ENCODE results near the gene PRPF38B.
"Not testable (repeated sequence)": the region's sequence is repeated elsewhere in the genome, so short reads cannot be mapped to it uniquely, and the experiment has no call there.

The PRPF38B gene

GRCh38 chr1:108668777-108669176, 23.3 kb upstream of the PRPF38B start:
- TF ChIP-seq YY1 (IDR thresholded peaks at IDR 0.05; ENCODE audit: insufficient read depth, insufficient read length) (no peak), ZNF274 (IDR thresholded peaks at IDR 0.05; ENCODE audit: low read depth, low read length) (no peak), SUZ12 (IDR thresholded peaks at IDR 0.05; ENCODE audit: extremely low read depth, insufficient read depth, insufficient read length) (no peak)
- Histone ChIP-seq H3K4me3 (ENCODE audit: insufficient read length, low read depth) (no peak overlapping the region), H3K4me1 (ENCODE audit: insufficient read depth, insufficient read length) (no peaks in the 10 kb centered on the region)

GRCh38 chr1:108669679-108670078, 22.4 kb upstream of the PRPF38B start:
- Histone ChIP-seq H3K4me1 (ENCODE audit: insufficient read depth, insufficient read length) (no peaks in the 10 kb centered on the region), H3K36me3 (ENCODE audit: insufficient read depth, insufficient read length, low read length) (peaks cover 3% of the 10 kb centered on the region), H3K9me3 (ENCODE audit: insufficient read depth, low read length) (no peaks in the 10 kb centered on the region; the same call in 1 of the 2 replicates), H3K4me3 (ENCODE audit: insufficient read length, low read depth) (no peak overlapping the region), H3K9ac (ENCODE audit: insufficient read length, low read depth) (no peak overlapping the region), H3K27me3 (ENCODE audit: insufficient read depth, insufficient read length) (no peaks in the 10 kb centered on the region)
- no peak for DNase-seq (ENCODE audit: low read depth, low spot score)
- TF ChIP-seq SUZ12 (IDR thresholded peaks at IDR 0.05; ENCODE audit: extremely low read depth, insufficient read depth, insufficient read length) (no peak), ZNF274 (IDR thresholded peaks at IDR 0.05; ENCODE audit: low read depth, low read length) (no peak), YY1 (IDR thresholded peaks at IDR 0.05; ENCODE audit: insufficient read depth, insufficient read length) (no peak)

More at GRCh38 chr1:108668777-108669176, 23.3 kb upstream of the PRPF38B start:
- DNase-seq (ENCODE audit: low read depth, low spot score): no peak
- no peaks in the 10 kb centered on the region for H3K9me3 ChIP-seq (ENCODE audit: insufficient read depth, low read length)
- H3K27me3 ChIP-seq (ENCODE audit: insufficient read depth, insufficient read length): no peaks in the 10 kb centered on the region
- no peak overlapping the region for H3K9ac ChIP-seq (ENCODE audit: insufficient read length, low read depth)
- peaks cover 4% of the 10 kb centered on the region for H3K36me3 ChIP-seq (ENCODE audit: insufficient read depth, insufficient read length, low read length)

- no peak for DNase-seq (ENCODE audit: low read depth, low spot score)
- H3K27me3 ChIP-seq (ENCODE audit: insufficient read depth, insufficient read length): no peaks in the 10 kb centered on the region
- no peak for TF ChIP-seq YY1 (IDR thresholded peaks at IDR 0.05; ENCODE audit: insufficient read depth, insufficient read length)
- no peak for TF ChIP-seq SUZ12 (IDR thresholded peaks at IDR 0.05; ENCODE audit: extremely low read depth, insufficient read depth, insufficient read length)
- TF ChIP-seq ZNF274 (IDR thresholded peaks at IDR 0.05; ENCODE audit: low read depth, low read length): no peak
Measured at GRCh38 chr1:108670131-108670773, 21.9 kb upstream of the PRPF38B start.

GRCh38 chr1:108671143-108671542, 21.0 kb upstream of the PRPF38B start:
- no peak for DNase-seq (ENCODE audit: low read depth, low spot score)
- H3K4me3 ChIP-seq (ENCODE audit: insufficient read length, low read depth): no peak overlapping the region
- H3K36me3 ChIP-seq (ENCODE audit: insufficient read depth, insufficient read length, low read length): no peaks in the 10 kb centered on the region
- no peak overlapping the region for H3K9ac ChIP-seq (ENCODE audit: insufficient read length, low read depth)
- H3K9me3 ChIP-seq (ENCODE audit: insufficient read depth, low read length): no peaks in the 10 kb centered on the region; the same call in 1 of the 2 replicates
- H3K4me1 ChIP-seq (ENCODE audit: insufficient read depth, insufficient read length): no peaks in the 10 kb centered on the region
- TF ChIP-seq SUZ12 (IDR thresholded peaks at IDR 0.05; ENCODE audit: extremely low read depth, insufficient read depth, insufficient read length) (no peak), ZNF274 (IDR thresholded peaks at IDR 0.05; ENCODE audit: low read depth, low read length) (no peak), YY1 (IDR thresholded peaks at IDR 0.05; ENCODE audit: insufficient read depth, insufficient read length) (no peak)
- no peaks in the 10 kb centered on the region for H3K27me3 ChIP-seq (ENCODE audit: insufficient read depth, insufficient read length)

More at GRCh38 chr1:108670131-108670773, 21.9 kb upstream of the PRPF38B start:
- no peaks in the 10 kb centered on the region; the same call in 1 of the 2 replicates for H3K9me3 ChIP-seq (ENCODE audit: insufficient read depth, low read length)
- H3K4me1 ChIP-seq (ENCODE audit: insufficient read depth, insufficient read length): no peaks in the 10 kb centered on the region
- H3K36me3 ChIP-seq (ENCODE audit: insufficient read depth, insufficient read length, low read length): no peaks in the 10 kb centered on the region
- H3K4me3 ChIP-seq (ENCODE audit: insufficient read length, low read depth): no peak overlapping the region
- no peak overlapping the region for H3K9ac ChIP-seq (ENCODE audit: insufficient read length, low read depth)

- no peak for DNase-seq (ENCODE audit: low read depth, low spot score)
- TF ChIP-seq YY1 (IDR thresholded peaks at IDR 0.05; ENCODE audit: insufficient read depth, insufficient read length) (no peak), SUZ12 (IDR thresholded peaks at IDR 0.05; ENCODE audit: extremely low read depth, insufficient read depth, insufficient read length) (no peak), ZNF274 (IDR thresholded peaks at IDR 0.05; ENCODE audit: low read depth, low read length) (no peak)
- Histone ChIP-seq H3K9ac (ENCODE audit: insufficient read length, low read depth) (no peak overlapping the region), H3K27me3 (ENCODE audit: insufficient read depth, insufficient read length) (no peaks in the 10 kb centered on the region), H3K36me3 (ENCODE audit: insufficient read depth, insufficient read length, low read length) (no peaks in the 10 kb centered on the region), H3K9me3 (ENCODE audit: insufficient read depth, low read length) (no peaks in the 10 kb centered on the region; the same call in 1 of the 2 replicates), H3K4me1 (ENCODE audit: insufficient read depth, insufficient read length) (no peaks in the 10 kb centered on the region), H3K4me3 (ENCODE audit: insufficient read length, low read depth) (no peak overlapping the region)
Measured at GRCh38 chr1:108678706-108679105, 13.4 kb upstream of the PRPF38B start.

- Histone ChIP-seq H3K27me3 (ENCODE audit: insufficient read depth, insufficient read length) (no peaks in the 10 kb centered on the region), H3K9me3 (ENCODE audit: insufficient read depth, low read length) (no peaks in the 10 kb centered on the region; the same call in 1 of the 2 replicates), H3K36me3 (ENCODE audit: insufficient read depth, insufficient read length, low read length) (no peaks in the 10 kb centered on the region), H3K4me1 (ENCODE audit: insufficient read depth, insufficient read length) (no peaks in the 10 kb centered on the region), H3K9ac (ENCODE audit: insufficient read length, low read depth) (no peak overlapping the region), H3K4me3 (ENCODE audit: insufficient read length, low read depth) (no peak overlapping the region)
- no peak for DNase-seq (ENCODE audit: low read depth, low spot score)
- no peak for TF ChIP-seq YY1 (IDR thresholded peaks at IDR 0.05; ENCODE audit: insufficient read depth, insufficient read length)
- no peak for TF ChIP-seq SUZ12 (IDR thresholded peaks at IDR 0.05; ENCODE audit: extremely low read depth, insufficient read depth, insufficient read length)
- TF ChIP-seq ZNF274 (IDR thresholded peaks at IDR 0.05; ENCODE audit: low read depth, low read length): no peak
Measured at GRCh38 chr1:108679586-108680213, 12.4 kb upstream of the PRPF38B start.

- not testable (repeated sequence) for H3K4me3 ChIP-seq (ENCODE audit: insufficient read length, low read depth); H3K9me3 ChIP-seq (ENCODE audit: insufficient read depth, low read length); H3K9ac ChIP-seq (ENCODE audit: insufficient read length, low read depth); H3K27me3 ChIP-seq (ENCODE audit: insufficient read depth, insufficient read length); H3K36me3 ChIP-seq (ENCODE audit: insufficient read depth, insufficient read length, low read length); H3K4me1 ChIP-seq (ENCODE audit: insufficient read depth, insufficient read length); DNase-seq (ENCODE audit: low read depth, low spot score)
Measured at GRCh38 chr1:108681701-108682100, 10.4 kb upstream of the PRPF38B start.
